SK-N-SH (cell line): Measurements from ENCODE around the gene PRKCH. TPM values are rescaled to one million over a fixed set of nuclear protein-coding genes. Genes with fewer than 3 reads are reported as not detected.

Experiments used
- CTCF ChIA-PET: fragments of 300-600, 350-600 bp; formaldehyde crosslinking; extraction: SDS; loops from one replicate; lab custom pipeline; 2021; lab: Yijun Ruan, JAX
- POLR2A ChIA-PET: fragments of 350-600 bp; sonication (Branson Sonifier 250); formaldehyde crosslinking; extraction: SDS; loops from one replicate; lab custom pipeline; 2020; ENCODE audit warnings: antibody characterized with exemption, inconsistent platforms; lab: Yijun Ruan, JAX
- DNase-seq: peaks from one replicate; pipeline ENCODE4 v3.0.0; 2012
- H2AFZ ChIP-seq: fragments of 200-600 bp; sonication (generic); 2 replicates; pipeline ENCODE4 v1.8.1; 2016; ENCODE audit warnings: antibody characterized with exemption, mild to moderate bottlenecking, low read depth
- H3F3A ChIP-seq: fragments of 200-600 bp; sonication (generic); replicated peaks from 2 replicates; pipeline ENCODE3; 2016; ENCODE audit warnings: antibody characterized with exemption, mild to moderate bottlenecking; ENCODE audit not compliant: insufficient read depth
- H3K27ac ChIP-seq, 2 experiments: fragments of 200-500 bp in 1 of 2; fragments of 200-600 bp in 1 of 2; sonication (Bioruptor generic) in 1 of 2; sonication (generic), shearing (Covaris generic) in 1 of 2; 2 replicates each; pipeline versions ENCODE4 v1.5.1 to v1.6.1; 2014 to 2016; ENCODE audit warnings: low read depth in 2 of 2, inconsistent platforms in 1 of 2, low read length in 1 of 2, mild to moderate bottlenecking in 1 of 2, mixed read lengths in 1 of 2
- H3K27me3 ChIP-seq: fragments of 200-600 bp; sonication (generic), shearing (Covaris generic); 2 replicates; pipeline ENCODE4 v1.6.1; 2016; ENCODE audit warnings: mixed run types; ENCODE audit not compliant: insufficient read depth
- H3K36me3 ChIP-seq, 2 experiments: fragments of 200-500 bp in 1 of 2; fragments of 200-600 bp in 1 of 2; sonication (Bioruptor generic) in 1 of 2; sonication (generic) in 1 of 2; replicated peaks in 1 of 2; 2 replicates each; pipeline versions ENCODE3 to v1.5.1; 2014 to 2016; ENCODE audit warnings: low read length in 1 of 2, mild to moderate bottlenecking in 1 of 2; ENCODE audit not compliant: insufficient read depth in 2 of 2, control insufficient read depth in 1 of 2
- H3K4me1 ChIP-seq, 2 experiments: fragments of 200-500 bp in 1 of 2; fragments of 200-600 bp in 1 of 2; sonication (Bioruptor generic) in 1 of 2; sonication (generic), shearing (Covaris generic) in 1 of 2; 2 replicates each; pipeline versions ENCODE4 v1.5.1 to v1.6.1; 2014 to 2016; ENCODE audit warnings: low read depth in 1 of 2, low read length in 1 of 2, mixed run types in 1 of 2; ENCODE audit not compliant: insufficient read depth in 2 of 2, control insufficient read depth in 1 of 2
- H3K4me2 ChIP-seq: fragments of 200-600 bp; sonication (generic), shearing (Covaris generic); 2 replicates; pipeline ENCODE4 v1.6.1; 2017; ENCODE audit warnings: mixed run types
- H3K4me3 ChIP-seq, 2 experiments: fragments of 200-500 bp in 1 of 2; fragments of 200-600 bp in 1 of 2; sonication (Bioruptor generic) in 1 of 2; sonication (generic), shearing (Covaris generic) in 1 of 2; 2 replicates each; pipeline versions ENCODE4 v1.5.1 to v1.8.1; 2014 to 2016; ENCODE audit warnings: low read depth in 2 of 2, inconsistent platforms in 1 of 2, low read length in 1 of 2, mild to moderate bottlenecking in 1 of 2, mixed read lengths in 1 of 2, moderate library complexity in 1 of 2
- H3K79me2 ChIP-seq: fragments of 200-600 bp; sonication (generic); 2 replicates; pipeline ENCODE4 v1.8.1; 2017; ENCODE audit warnings: mild to moderate bottlenecking; ENCODE audit not compliant: insufficient read depth
- H3K9ac ChIP-seq: fragments of 200-600 bp; sonication (generic); 2 replicates; pipeline ENCODE4 v1.6.1; 2017; ENCODE audit warnings: mixed run types
- H3K9me2 ChIP-seq: fragments of 200-600 bp; sonication (generic); 2 replicates; pipeline ENCODE4 v1.6.1; 2017; ENCODE audit warnings: mixed run types
- H3K9me3 ChIP-seq: fragments of 200-600 bp; sonication (generic); 2 replicates; pipeline ENCODE4 v1.6.1; 2017; ENCODE audit warnings: mixed run types, mild to moderate bottlenecking, moderate library complexity
- H4K20me1 ChIP-seq: fragments of 200-600 bp; sonication (generic); 2 replicates; pipeline ENCODE4 v1.6.1; 2017; ENCODE audit warnings: mild to moderate bottlenecking, mixed run types; ENCODE audit not compliant: insufficient read depth
- ELF1 ChIP-seq: IDR thresholded peaks from 2 replicates; pipeline ENCODE4 v1.4.0; 2012
- FOSL2 ChIP-seq: IDR thresholded peaks from 2 replicates; pipeline ENCODE4 v1.4.0; 2012; ENCODE audit warnings: low read depth, mild to moderate bottlenecking, moderate library complexity, borderline replicate concordance
- FOXJ3 ChIP-seq: sonication (generic); formaldehyde crosslinking; IDR thresholded peaks from 2 replicates; pipeline ENCODE4 v1.5.1; 2020; ENCODE audit warnings: mild to moderate bottlenecking, missing genetic modification reagents
- FOXM1 ChIP-seq: IDR thresholded peaks from 2 replicates; pipeline ENCODE4 v1.4.0; 2012; ENCODE audit warnings: low read depth, mild to moderate bottlenecking
- RAD21 ChIP-seq: IDR thresholded peaks from 2 replicates; pipeline ENCODE4 v1.6.1; 2012; ENCODE audit warnings: mild to moderate bottlenecking, low read length
- RCOR1 ChIP-seq: fragments of 150-350 bp; IDR thresholded peaks from 2 replicates; pipeline ENCODE4 v1.6.1; 2017; ENCODE audit warnings: antibody characterized with exemption, low read length
- RFX5 ChIP-seq: IDR thresholded peaks from 2 replicates; pipeline ENCODE4 v1.6.1; 2012; ENCODE audit warnings: mild to moderate bottlenecking, improper control_type of control experiment, low read length
- TEAD4 ChIP-seq: IDR thresholded peaks from 2 replicates; pipeline ENCODE4 v1.4.0; 2012; ENCODE audit warnings: mild to moderate bottlenecking, borderline replicate concordance; ENCODE audit not compliant: insufficient read depth
- WGBS: methylation state at CpG from one replicate; pipeline ENCODE4 v1.1.6; 2017; ENCODE audit warnings: low lambda C conversion rate; 5-methylcytosine and 5-hydroxymethylcytosine counted together
- polyA plus RNA-seq, 3 experiments: library from polyadenylated mRNA; depleted of rRNA; stranded (reverse); fragments of >200 nt; gene quantifications; 2 replicates each; pipeline ENCODE4 v1.2.3, GENCODE V29; 2012
- TF ChIP-seq, protein P1 (sequence below): IDR thresholded peaks from 2 replicates; pipeline ENCODE4; 2012
- TF ChIP-seq, protein P2 (sequence below): IDR thresholded peaks from 2 replicates; pipeline ENCODE4 v1.4.0; 2012; ENCODE audit warnings: low read depth, borderline replicate concordance
- TF ChIP-seq, protein P3 (sequence below): fragments of 150-350 bp; IDR thresholded peaks from 2 replicates; pipeline ENCODE4 v1.6.1; 2017; ENCODE audit warnings: antibody characterized with exemption, low read length, low read depth, borderline replicate concordance
- TF ChIP-seq, protein P4 (sequence below): fragments of 150-350 bp; IDR thresholded peaks from 2 replicates; pipeline ENCODE4 v1.6.1; 2016; ENCODE audit warnings: mild to moderate bottlenecking, low read depth, low read length

PRKCH gene
- polyA plus RNA-seq, 1 of the 3 experiments (the other 2 are of a cell fraction), result 4.2 TPM

DNA sequence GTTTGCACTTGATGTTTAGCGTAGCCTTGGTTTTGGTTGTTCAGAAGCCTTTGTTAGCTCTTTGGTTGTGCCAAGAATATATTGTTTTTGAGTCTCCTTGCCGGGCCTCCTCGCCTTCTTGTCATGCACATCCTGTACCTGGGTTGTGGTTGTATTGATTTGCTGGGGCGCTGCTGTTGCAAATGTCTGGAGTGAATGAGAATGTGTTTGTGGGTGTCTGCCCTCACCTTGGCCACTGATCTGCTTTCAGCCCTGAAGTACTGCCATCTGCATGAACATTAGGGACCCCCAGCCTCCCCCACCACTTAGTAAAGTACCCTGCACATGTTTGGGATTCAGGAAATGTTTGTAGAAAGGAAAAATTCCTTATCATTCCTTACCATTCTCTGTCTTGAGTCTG lies 16.5 kb downstream of the PRKCH start (continued):
- TF ChIP-seq RCOR1, result no peak
- TF ChIP-seq, protein P1, sequence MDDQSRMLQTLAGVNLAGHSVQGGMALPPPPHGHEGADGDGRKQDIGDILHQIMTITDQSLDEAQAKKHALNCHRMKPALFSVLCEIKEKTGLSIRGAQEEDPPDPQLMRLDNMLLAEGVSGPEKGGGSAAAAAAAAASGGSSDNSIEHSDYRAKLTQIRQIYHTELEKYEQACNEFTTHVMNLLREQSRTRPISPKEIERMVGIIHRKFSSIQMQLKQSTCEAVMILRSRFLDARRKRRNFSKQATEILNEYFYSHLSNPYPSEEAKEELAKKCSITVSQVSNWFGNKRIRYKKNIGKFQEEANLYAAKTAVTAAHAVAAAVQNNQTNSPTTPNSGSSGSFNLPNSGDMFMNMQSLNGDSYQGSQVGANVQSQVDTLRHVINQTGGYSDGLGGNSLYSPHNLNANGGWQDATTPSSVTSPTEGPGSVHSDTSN, result no peak
- TF ChIP-seq RAD21, result no peak
- TF ChIP-seq RFX5, result no peak
- no peak for TF ChIP-seq TEAD4
- TF ChIP-seq, protein P2, sequence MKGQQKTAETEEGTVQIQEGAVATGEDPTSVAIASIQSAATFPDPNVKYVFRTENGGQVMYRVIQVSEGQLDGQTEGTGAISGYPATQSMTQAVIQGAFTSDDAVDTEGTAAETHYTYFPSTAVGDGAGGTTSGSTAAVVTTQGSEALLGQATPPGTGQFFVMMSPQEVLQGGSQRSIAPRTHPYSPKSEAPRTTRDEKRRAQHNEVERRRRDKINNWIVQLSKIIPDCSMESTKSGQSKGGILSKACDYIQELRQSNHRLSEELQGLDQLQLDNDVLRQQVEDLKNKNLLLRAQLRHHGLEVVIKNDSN, result no peak
- TF ChIP-seq FOXJ3 (CRISPR knock-in tag), result no peak
- TF ChIP-seq, protein P3, sequence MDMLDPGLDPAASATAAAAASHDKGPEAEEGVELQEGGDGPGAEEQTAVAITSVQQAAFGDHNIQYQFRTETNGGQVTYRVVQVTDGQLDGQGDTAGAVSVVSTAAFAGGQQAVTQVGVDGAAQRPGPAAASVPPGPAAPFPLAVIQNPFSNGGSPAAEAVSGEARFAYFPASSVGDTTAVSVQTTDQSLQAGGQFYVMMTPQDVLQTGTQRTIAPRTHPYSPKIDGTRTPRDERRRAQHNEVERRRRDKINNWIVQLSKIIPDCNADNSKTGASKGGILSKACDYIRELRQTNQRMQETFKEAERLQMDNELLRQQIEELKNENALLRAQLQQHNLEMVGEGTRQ, result no peak
- TF ChIP-seq, protein P4, sequence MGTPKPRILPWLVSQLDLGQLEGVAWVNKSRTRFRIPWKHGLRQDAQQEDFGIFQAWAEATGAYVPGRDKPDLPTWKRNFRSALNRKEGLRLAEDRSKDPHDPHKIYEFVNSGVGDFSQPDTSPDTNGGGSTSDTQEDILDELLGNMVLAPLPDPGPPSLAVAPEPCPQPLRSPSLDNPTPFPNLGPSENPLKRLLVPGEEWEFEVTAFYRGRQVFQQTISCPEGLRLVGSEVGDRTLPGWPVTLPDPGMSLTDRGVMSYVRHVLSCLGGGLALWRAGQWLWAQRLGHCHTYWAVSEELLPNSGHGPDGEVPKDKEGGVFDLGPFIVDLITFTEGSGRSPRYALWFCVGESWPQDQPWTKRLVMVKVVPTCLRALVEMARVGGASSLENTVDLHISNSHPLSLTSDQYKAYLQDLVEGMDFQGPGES, result no peak

DNA sequence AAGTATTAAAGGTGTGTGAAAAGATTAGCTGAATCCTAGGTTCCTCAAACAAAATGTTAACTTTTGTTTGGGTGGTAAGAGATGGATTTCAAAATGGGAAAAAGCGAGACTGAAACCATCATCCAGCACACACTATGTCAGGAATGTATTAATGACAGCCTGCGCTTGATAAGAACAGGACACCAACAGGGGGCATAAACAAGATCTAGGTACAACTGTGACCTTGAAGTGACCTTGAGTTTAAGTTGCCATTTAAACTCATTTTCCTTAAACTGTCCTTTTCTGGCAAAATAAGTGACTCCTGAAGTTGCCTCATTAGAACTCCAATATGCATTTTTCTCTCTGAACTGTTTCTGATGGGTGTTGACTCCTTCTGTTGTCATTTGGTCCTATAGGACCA lies 17.1 kb downstream of the PRKCH start:
- H3K4me3 ChIP-seq, result no peak overlapping the region
- H3K36me3 ChIP-seq, result no peaks in the 10 kb centered on the region
- POLR2A ChIA-PET, result no interaction called here
- no peaks in the 10 kb centered on the region for H3F3A ChIP-seq
- H3K27me3 ChIP-seq, result no peaks in the 10 kb centered on the region
- 94% methylated on average over 2 of the region's 2 CpGs for WGBS
- no peaks in the 10 kb centered on the region for H4K20me1 ChIP-seq
- no peaks in the 10 kb centered on the region for H3K79me2 ChIP-seq
- H3K4me1 ChIP-seq, result no peaks in the 10 kb centered on the region; a peak in 1 of 4 replicates
- H3K27ac ChIP-seq, result no peak overlapping the region
- CTCF ChIA-PET, result no interaction called here
- H3K4me2 ChIP-seq, result no peak overlapping the region
- DNase-seq, result no peak
- H3K9ac ChIP-seq, result no peak overlapping the region
- no peak overlapping the region for H2AFZ ChIP-seq
- TF ChIP-seq FOSL2 (no peak), ELF1 (no peak), FOXM1 (no peak), RAD21 (no peak)
- no peaks in the 10 kb centered on the region for H3K9me2 ChIP-seq
- H3K9me3 ChIP-seq, result no peaks in the 10 kb centered on the region
